OCI-LY7 (cell line): ENCODE data around the gene STN1.

ENCODE experiments used
- EZH2phosphoT487 ChIP-seq: fragments of 200-600 bp; sonication (generic); IDR thresholded peaks from 2 replicates; pipeline ENCODE4 v1.6.1; 2018; ENCODE audit warnings: low read depth, borderline replicate concordance, mild to moderate bottlenecking, mixed run types, antibody characterized with exemption, low read length, moderate library complexity, mixed read lengths
- TF ChIP-seq, protein P1 (sequence below): fragments of 200-600 bp; sonication (generic); conservative IDR thresholded peaks from 2 replicates; pipeline ENCODE4 v1.5.1; 2014; ENCODE audit warnings: mild to moderate bottlenecking, antibody characterized with exemption, low read length, moderate library complexity, mixed read lengths

DNA sequence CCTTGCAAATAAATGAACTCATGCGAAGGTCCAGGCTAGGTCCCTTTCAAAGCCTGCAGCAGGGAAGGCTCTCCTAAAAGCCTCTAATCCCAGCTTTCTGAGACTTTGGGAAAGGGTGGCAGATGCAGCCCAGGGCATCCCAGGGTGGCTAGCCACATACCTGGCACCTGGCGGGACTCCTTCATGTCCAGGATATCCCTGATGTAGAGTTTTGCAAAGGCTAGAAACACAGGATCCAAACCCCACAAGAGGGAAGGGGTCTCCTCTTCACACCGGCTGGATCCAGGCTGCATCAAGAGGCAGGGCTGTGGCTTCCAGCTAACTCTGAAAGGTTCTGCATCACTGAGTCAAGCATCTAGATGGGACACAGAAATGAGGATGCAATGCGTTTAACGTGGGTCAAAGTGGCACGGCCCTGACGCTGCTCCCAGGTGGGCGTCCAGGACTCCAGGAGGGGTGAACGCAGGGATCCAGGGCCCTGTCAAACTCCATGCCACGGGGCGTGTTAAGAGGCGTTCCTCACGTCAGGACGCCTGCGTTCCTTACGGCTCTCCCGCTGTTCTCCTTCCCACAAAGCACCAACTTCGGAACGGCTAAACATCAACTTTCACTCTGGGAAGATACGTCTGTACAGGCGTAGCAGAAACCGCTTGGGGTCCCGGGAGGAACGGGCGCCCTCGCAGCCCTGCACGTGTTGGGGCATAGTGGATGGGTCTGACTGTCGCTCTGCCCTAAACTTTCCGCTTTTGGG lies 507 bp downstream of the STN1 start:
- TF ChIP-seq, protein P1, sequence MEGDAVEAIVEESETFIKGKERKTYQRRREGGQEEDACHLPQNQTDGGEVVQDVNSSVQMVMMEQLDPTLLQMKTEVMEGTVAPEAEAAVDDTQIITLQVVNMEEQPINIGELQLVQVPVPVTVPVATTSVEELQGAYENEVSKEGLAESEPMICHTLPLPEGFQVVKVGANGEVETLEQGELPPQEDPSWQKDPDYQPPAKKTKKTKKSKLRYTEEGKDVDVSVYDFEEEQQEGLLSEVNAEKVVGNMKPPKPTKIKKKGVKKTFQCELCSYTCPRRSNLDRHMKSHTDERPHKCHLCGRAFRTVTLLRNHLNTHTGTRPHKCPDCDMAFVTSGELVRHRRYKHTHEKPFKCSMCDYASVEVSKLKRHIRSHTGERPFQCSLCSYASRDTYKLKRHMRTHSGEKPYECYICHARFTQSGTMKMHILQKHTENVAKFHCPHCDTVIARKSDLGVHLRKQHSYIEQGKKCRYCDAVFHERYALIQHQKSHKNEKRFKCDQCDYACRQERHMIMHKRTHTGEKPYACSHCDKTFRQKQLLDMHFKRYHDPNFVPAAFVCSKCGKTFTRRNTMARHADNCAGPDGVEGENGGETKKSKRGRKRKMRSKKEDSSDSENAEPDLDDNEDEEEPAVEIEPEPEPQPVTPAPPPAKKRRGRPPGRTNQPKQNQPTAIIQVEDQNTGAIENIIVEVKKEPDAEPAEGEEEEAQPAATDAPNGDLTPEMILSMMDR: no peak
- no peak for TF ChIP-seq EZH2phosphoT487
